ENCODE results near the gene ENOSF1. TPM values are rescaled to one million over a fixed set of nuclear protein-coding genes. Genes with fewer than 3 reads are reported as not detected.

The ENOSF1 gene
- total RNA-seq, 4 donors from 2014 or later = 44.5 to 97.3 (median 74.2) TPM

DNA sequence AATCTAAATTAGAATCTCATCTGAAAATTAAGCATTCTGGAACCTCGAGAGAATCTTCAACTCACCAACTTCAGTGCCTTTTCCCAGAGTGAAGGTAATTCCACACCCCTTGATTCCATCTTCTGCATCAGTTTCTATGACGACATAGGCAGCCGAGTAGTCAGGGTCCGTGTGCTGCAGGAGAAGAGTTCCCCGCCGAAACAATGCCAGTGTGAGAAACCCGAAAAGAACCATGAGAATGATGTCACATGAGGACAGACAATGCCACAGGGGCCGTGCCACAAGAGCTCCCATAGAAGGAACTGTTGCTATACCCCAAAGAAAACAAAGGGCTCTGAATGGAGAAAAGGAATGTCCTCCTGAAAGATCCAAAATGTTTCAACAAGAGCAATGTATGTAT is 6.0 kb downstream of the ENOSF1 start:
- in situ Hi-C loops (cut with MboI; ENCODE audit: low pct_ligation_motif_present in 1 of 4, low pct_unique_long_range_greater_than_20kb in 1 of 4, low sequenced_read_pairs in 3 of 4) (no loop called here), intact Hi-C loops (cut with DNase I; ENCODE audit: low total_unique reads) (no loop called here)
- Histone ChIP-seq H3K4me3 (no peak overlapping the region), H3K9me3 (no peaks in the 10 kb centered on the region), H3K36me3 (peaks cover 0 to 5% (median 0%) of the 10 kb centered on the region in 4 donors), H3K4me1 (peaks cover 0 to 28% (median 9%) of the 10 kb centered on the region in 4 donors), H3K27ac (no peak overlapping the region), H3K27me3 (no peaks in the 10 kb centered on the region)
- no peak for TF ChIP-seq POLR2A (IDR thresholded peaks at IDR 0.05)
- TF ChIP-seq POLR2AphosphoS5 (IDR thresholded peaks at IDR 0.05) = no peak
- no peak for TF ChIP-seq CTCF (IDR thresholded peaks at IDR 0.05)
- no peak for TF ChIP-seq EP300 (IDR thresholded peaks at IDR 0.05; ENCODE audit: low read depth)
- DNase-seq = no peak
- WGBS, 2 donors (ENCODE audit: low coverage in 1 of 2) = 80 to 92% methylated on average over 8 of the region's 8 CpGs

- 67 to 100% methylated on average over 1 to 8 of the region's 8 CpGs for WGBS, 2 donors (ENCODE audit: low coverage in 1 of 2)
- intact Hi-C loops (cut with DNase I; ENCODE audit: low total_unique reads) = no loop called here
- H3K9me3 ChIP-seq = no peaks in the 10 kb centered on the region
- peaks cover 0 to 5% (median 0%) of the 10 kb centered on the region in 4 donors for H3K36me3 ChIP-seq
- no peak for TF ChIP-seq EP300 (IDR thresholded peaks at IDR 0.05; ENCODE audit: low read depth)
- no peak for TF ChIP-seq POLR2A (IDR thresholded peaks at IDR 0.05)
- no peak for TF ChIP-seq POLR2AphosphoS5 (IDR thresholded peaks at IDR 0.05)
- no peak for TF ChIP-seq CTCF (IDR thresholded peaks at IDR 0.05)
- no peaks in the 10 kb centered on the region for H3K27me3 ChIP-seq
- in situ Hi-C loops (cut with MboI; ENCODE audit: low pct_ligation_motif_present in 1 of 4, low pct_unique_long_range_greater_than_20kb in 1 of 4, low sequenced_read_pairs in 3 of 4) = no loop called here
- H3K27ac ChIP-seq = peak overlapping the region; percentile 52 to 67 (median 60)
- no peak overlapping the region for H3K4me3 ChIP-seq
- no peak for DNase-seq
- H3K4me1 ChIP-seq = peaks cover 0 to 10% (median 4%) of the 10 kb centered on the region in 4 donors
Measured at GRCh38 chr18:703213-703967, 9.0 kb downstream of the ENOSF1 start.

DNA sequence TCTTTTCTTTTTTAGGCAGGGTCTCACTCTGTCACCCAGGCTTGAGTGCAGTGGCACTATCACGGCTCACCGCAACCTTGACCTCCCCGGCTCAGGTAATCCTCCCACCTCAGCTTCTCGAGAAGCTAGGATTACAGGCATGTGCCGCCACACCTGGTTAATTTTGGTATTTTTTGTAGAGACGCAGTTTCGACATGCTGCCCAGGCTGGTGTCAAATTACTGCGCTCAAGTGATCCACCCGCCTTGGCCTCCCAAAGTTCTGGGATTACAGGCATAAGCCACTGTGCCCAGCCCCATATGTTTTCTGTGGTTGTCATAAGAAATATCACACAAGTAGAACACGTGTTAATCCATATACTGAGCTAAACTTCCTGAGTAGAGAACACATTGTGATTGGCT is 14.6 kb downstream of the ENOSF1 start:
- no peaks in the 10 kb centered on the region for H3K9me3 ChIP-seq
- H3K4me1 ChIP-seq = peaks cover 0 to 10% (median 0%) of the 10 kb centered on the region in 4 donors
- no peak for DNase-seq
- no peak overlapping the region for H3K4me3 ChIP-seq
- peaks cover 0 to 10% (median 0%) of the 10 kb centered on the region in 4 donors for H3K36me3 ChIP-seq
- 91 to 95% methylated on average over 9 to 10 of the region's 10 CpGs for WGBS, 2 donors (ENCODE audit: low coverage in 1 of 2)
- in situ Hi-C loops (cut with MboI; ENCODE audit: low pct_ligation_motif_present in 1 of 4, low pct_unique_long_range_greater_than_20kb in 1 of 4, low sequenced_read_pairs in 3 of 4) (no loop called here), intact Hi-C loops (cut with DNase I; ENCODE audit: low total_unique reads) (no loop called here)
- no peak overlapping the region for H3K27ac ChIP-seq
- no peaks in the 10 kb centered on the region for H3K27me3 ChIP-seq
- TF ChIP-seq CTCF (IDR thresholded peaks at IDR 0.05) (no peak), POLR2A (IDR thresholded peaks at IDR 0.05) (no peak), EP300 (IDR thresholded peaks at IDR 0.05; ENCODE audit: low read depth) (no peak), POLR2AphosphoS5 (IDR thresholded peaks at IDR 0.05) (no peak)

DNA sequence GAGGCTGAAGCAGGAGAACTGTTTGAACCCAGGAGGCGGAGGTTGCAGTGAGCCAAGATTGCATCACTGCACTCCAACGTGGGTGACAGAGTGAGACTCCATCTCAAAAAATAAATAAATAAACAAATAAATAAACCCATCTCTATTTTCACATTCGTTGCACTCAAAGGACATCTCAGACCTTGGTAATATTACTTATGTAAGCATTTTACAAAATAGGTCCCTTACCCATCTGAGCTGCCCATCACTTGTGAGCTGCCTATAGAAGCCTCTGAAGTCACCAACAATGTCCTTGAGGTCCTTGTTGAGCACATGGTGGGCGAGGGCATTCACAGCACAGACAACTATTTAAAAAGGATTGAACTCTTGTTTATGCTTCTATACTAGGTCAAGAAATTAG is 15.4 kb downstream of the ENOSF1 start:
- in situ Hi-C loops (cut with MboI; ENCODE audit: low pct_ligation_motif_present in 1 of 4, low pct_unique_long_range_greater_than_20kb in 1 of 4, low sequenced_read_pairs in 3 of 4) (no loop called here), intact Hi-C loops (cut with DNase I; ENCODE audit: low total_unique reads) (no loop called here)
- no peaks in the 10 kb centered on the region for H3K27me3 ChIP-seq
- TF ChIP-seq POLR2A (IDR thresholded peaks at IDR 0.05) (no peak), EP300 (IDR thresholded peaks at IDR 0.05; ENCODE audit: low read depth) (no peak), CTCF (IDR thresholded peaks at IDR 0.05) (no peak), POLR2AphosphoS5 (IDR thresholded peaks at IDR 0.05) (no peak)
- H3K27ac ChIP-seq = no peak overlapping the region
- H3K4me1 ChIP-seq = peaks cover 0 to 5% (median 0%) of the 10 kb centered on the region in 4 donors
- no peaks in the 10 kb centered on the region for H3K9me3 ChIP-seq
- no peak for DNase-seq
- WGBS, 2 donors (ENCODE audit: low coverage in 1 of 2) = 91 to 96% methylated on average over 4 of the region's 4 CpGs
- H3K36me3 ChIP-seq = peaks cover 0 to 14% (median 0%) of the 10 kb centered on the region in 4 donors
- no peak overlapping the region for H3K4me3 ChIP-seq

All from transverse colon (tissue), 4 donors.